ENCODE results near the gene SLC6A4.

Gene SLC6A4

GRCh38 chr17:30235386-30236296 lies at the start of gene SLC6A4:
SLC6A4 (minus strand) TSS chr17:30235697; CDS start chr17:30221958, 13,739 bp downstream.
- DNase-seq (ENCODE audit: low read depth in 1 of 2, low spot score in 1 of 2): no peak

GRCh38 chr17:30279156-30279555 lies 43.7 kb upstream of the SLC6A4 start:
- DNase-seq (ENCODE audit: low read depth in 1 of 2, low spot score in 1 of 2): no peak

GRCh38 chr17:30278032-30278431 lies 42.5 kb upstream of the SLC6A4 start:
- DNase-seq (ENCODE audit: low read depth in 1 of 2, low spot score in 1 of 2): no peak

- DNase-seq (ENCODE audit: low read depth in 1 of 2, low spot score in 1 of 2): no peak
These were observed 40.4 kb upstream of the SLC6A4 start for GRCh38 chr17:30275911-30276310.

GRCh38 chr17:30274887-30275286 lies 39.4 kb upstream of the SLC6A4 start:
- DNase-seq (ENCODE audit: low read depth in 1 of 2, low spot score in 1 of 2): no peak

GRCh38 chr17:30273373-30273772 lies 37.9 kb upstream of the SLC6A4 start:
- DNase-seq (ENCODE audit: low read depth in 1 of 2, low spot score in 1 of 2): no peak

- DNase-seq (ENCODE audit: low read depth in 1 of 2, low spot score in 1 of 2): no peak
These were observed 35.6 kb upstream of the SLC6A4 start for GRCh38 chr17:30271102-30271501.

- no peak for DNase-seq (ENCODE audit: low read depth in 1 of 2, low spot score in 1 of 2)
These were observed 32.1 kb upstream of the SLC6A4 start for GRCh38 chr17:30267625-30268024.

GRCh38 chr17:30263552-30264333 lies 28.2 kb upstream of the SLC6A4 start:
- no peak for DNase-seq (ENCODE audit: low read depth in 1 of 2, low spot score in 1 of 2)

GRCh38 chr17:30256756-30257506 lies 21.4 kb upstream of the SLC6A4 start:
- no peak for DNase-seq (ENCODE audit: low read depth in 1 of 2, low spot score in 1 of 2)

GRCh38 chr17:30254150-30254549 lies 18.7 kb upstream of the SLC6A4 start:
- DNase-seq (ENCODE audit: low read depth in 1 of 2, low spot score in 1 of 2): no peak

GRCh38 chr17:30253312-30253711 lies 17.8 kb upstream of the SLC6A4 start:
- no peak for DNase-seq (ENCODE audit: low read depth in 1 of 2, low spot score in 1 of 2)

GRCh38 chr17:30251931-30252330 lies 16.4 kb upstream of the SLC6A4 start:
- no peak for DNase-seq (ENCODE audit: low read depth in 1 of 2, low spot score in 1 of 2)

- no peak for DNase-seq (ENCODE audit: low read depth in 1 of 2, low spot score in 1 of 2)
These were observed 14.0 kb upstream of the SLC6A4 start for GRCh38 chr17:30249460-30249859.

- DNase-seq (ENCODE audit: low read depth in 1 of 2, low spot score in 1 of 2): no peak
These were observed 13.3 kb upstream of the SLC6A4 start for GRCh38 chr17:30248786-30249185.

- no peak for DNase-seq (ENCODE audit: low read depth in 1 of 2, low spot score in 1 of 2)
These were observed 11.0 kb upstream of the SLC6A4 start for GRCh38 chr17:30246460-30246859.

- no peak for DNase-seq (ENCODE audit: low read depth in 1 of 2, low spot score in 1 of 2)
These were observed 9.4 kb upstream of the SLC6A4 start for GRCh38 chr17:30244853-30245385.

GRCh38 chr17:30243568-30243967 lies 8.1 kb upstream of the SLC6A4 start:
- no peak for DNase-seq (ENCODE audit: low read depth in 1 of 2, low spot score in 1 of 2)

- no peak for DNase-seq (ENCODE audit: low read depth in 1 of 2, low spot score in 1 of 2)
These were observed 7.5 kb upstream of the SLC6A4 start for GRCh38 chr17:30243002-30243401.

GRCh38 chr17:30241051-30241450 lies 5.6 kb upstream of the SLC6A4 start:
- no peak for DNase-seq (ENCODE audit: low read depth in 1 of 2, low spot score in 1 of 2)

GRCh38 chr17:30240177-30240576 lies 4.7 kb upstream of the SLC6A4 start:
- no peak for DNase-seq (ENCODE audit: low read depth in 1 of 2, low spot score in 1 of 2)

Measured in activated CD4-positive, alpha-beta T cell treated with anti-CD3 and anti-CD28 coated beads, Interleukin-2, amount 50 U/mL, for 24 hours (primary cell).